ENCODE data around the gene BICC1. TPM values are rescaled to one million over a fixed set of nuclear protein-coding genes. Genes with fewer than 3 reads are reported as not detected.

BICC1 gene
- total RNA-seq, 1 donor from 2014 or later, result 0.12 TPM

DNA sequence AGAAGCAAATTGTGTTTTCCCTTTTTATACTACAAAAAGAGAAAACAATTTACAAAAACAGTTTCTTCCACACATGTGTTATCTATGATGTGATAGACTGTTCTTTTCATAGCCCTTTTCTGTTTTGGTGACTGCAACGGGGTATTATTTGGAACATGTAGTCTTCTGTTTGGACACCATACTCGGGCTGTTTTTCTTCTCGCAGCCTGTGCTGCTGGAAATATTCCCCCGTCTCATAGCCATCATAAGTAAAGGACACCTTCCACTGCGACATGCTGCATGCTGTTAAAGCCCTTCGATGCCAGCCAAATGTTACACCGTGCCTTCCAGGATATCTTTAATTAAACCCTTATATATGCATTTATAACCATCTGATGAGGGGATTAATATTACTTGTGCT is 222.4 kb downstream of the BICC1 start:
- no peak for DNase-seq
- TF ChIP-seq, protein P1, sequence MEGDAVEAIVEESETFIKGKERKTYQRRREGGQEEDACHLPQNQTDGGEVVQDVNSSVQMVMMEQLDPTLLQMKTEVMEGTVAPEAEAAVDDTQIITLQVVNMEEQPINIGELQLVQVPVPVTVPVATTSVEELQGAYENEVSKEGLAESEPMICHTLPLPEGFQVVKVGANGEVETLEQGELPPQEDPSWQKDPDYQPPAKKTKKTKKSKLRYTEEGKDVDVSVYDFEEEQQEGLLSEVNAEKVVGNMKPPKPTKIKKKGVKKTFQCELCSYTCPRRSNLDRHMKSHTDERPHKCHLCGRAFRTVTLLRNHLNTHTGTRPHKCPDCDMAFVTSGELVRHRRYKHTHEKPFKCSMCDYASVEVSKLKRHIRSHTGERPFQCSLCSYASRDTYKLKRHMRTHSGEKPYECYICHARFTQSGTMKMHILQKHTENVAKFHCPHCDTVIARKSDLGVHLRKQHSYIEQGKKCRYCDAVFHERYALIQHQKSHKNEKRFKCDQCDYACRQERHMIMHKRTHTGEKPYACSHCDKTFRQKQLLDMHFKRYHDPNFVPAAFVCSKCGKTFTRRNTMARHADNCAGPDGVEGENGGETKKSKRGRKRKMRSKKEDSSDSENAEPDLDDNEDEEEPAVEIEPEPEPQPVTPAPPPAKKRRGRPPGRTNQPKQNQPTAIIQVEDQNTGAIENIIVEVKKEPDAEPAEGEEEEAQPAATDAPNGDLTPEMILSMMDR (IDR thresholded peaks at IDR 0.05; ENCODE audit: partially characterized antibody, unreplicated experiment), result no peak
- Mint-ChIP-seq H3K27ac (ENCODE audit: unreplicated experiment) (no peak overlapping the region), H3K36me3 (ENCODE audit: unreplicated experiment) (peaks cover 6% of the 10 kb centered on the region), H3K9me3 (ENCODE audit: unreplicated experiment) (peaks cover 6% of the 10 kb centered on the region), H3K4me1 (ENCODE audit: low read depth, unreplicated experiment) (peaks cover 14% of the 10 kb centered on the region), H3K4me3 (ENCODE audit: unreplicated experiment) (no peak overlapping the region), H3K27me3 (ENCODE audit: unreplicated experiment) (peaks cover 5% of the 10 kb centered on the region)

DNA sequence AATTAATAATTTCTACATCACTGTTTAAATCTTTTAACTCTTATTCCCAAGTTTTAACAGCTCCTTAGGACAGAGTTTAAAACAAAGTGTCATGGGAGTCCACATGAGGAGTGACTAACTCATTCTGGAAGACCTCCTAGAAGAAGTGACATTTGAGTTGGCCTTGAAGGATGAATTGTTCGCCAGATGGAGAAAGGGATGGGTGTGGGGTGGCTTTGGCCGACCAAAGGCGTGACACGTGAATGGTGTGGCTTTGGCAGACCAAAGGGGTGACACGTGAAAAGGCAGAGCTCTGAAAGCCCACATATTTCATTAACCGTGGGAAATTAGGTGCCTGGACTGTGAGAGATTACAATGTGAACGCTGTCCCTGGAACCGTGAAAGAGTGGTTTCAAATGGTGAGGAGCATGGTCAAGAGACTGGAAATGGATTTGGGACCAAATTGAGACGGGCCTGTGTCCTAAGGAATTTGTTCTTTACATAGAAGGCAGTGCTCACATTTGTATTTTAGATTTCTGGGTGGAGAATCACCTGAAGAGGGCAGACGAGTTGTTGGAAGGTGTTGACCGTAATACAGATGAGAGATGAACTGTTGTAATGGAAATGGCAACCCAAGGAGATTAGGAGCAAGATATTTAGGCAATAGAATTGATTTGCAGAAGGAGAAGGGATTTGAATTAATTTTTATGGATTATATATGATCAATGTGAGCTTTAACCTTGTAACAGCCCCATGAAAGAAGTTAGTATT is 228.1 kb downstream of the BICC1 start:
- H3K36me3 Mint-ChIP-seq (ENCODE audit: unreplicated experiment), result no peaks in the 10 kb centered on the region
- no peaks in the 10 kb centered on the region for H3K27me3 Mint-ChIP-seq (ENCODE audit: unreplicated experiment)
- H3K4me3 Mint-ChIP-seq (ENCODE audit: unreplicated experiment), result no peak overlapping the region
- TF ChIP-seq, protein P1 (IDR thresholded peaks at IDR 0.05; ENCODE audit: partially characterized antibody, unreplicated experiment), result no peak
- DNase-seq, result no peak
- H3K4me1 Mint-ChIP-seq (ENCODE audit: low read depth, unreplicated experiment), result peaks cover 2% of the 10 kb centered on the region
- no peaks in the 10 kb centered on the region for H3K9me3 Mint-ChIP-seq (ENCODE audit: unreplicated experiment)
- H3K27ac Mint-ChIP-seq (ENCODE audit: unreplicated experiment), result no peak overlapping the region

DNA sequence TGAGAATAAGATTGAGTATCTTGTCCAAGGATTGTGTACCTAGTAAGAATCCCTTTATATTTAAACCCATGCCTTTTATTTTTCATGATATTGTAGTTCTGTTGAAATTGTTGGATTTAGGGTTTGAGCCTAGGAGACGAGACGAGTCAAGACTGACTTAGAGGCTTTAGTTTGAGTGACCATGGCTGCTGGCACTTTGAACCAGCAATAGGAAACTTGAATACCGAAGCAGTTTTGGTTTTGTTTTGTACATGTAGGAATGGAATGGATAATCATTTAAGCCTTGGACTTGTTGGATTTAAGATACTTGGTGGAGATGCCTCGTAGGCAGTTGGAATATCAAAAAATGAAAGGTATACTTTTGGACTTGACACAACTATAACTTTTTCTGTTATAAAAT is 229.0 kb downstream of the BICC1 start:
- TF ChIP-seq, protein P1 (IDR thresholded peaks at IDR 0.05; ENCODE audit: partially characterized antibody, unreplicated experiment), result no peak
- H3K27ac Mint-ChIP-seq (ENCODE audit: unreplicated experiment), result no peak overlapping the region

DNA sequence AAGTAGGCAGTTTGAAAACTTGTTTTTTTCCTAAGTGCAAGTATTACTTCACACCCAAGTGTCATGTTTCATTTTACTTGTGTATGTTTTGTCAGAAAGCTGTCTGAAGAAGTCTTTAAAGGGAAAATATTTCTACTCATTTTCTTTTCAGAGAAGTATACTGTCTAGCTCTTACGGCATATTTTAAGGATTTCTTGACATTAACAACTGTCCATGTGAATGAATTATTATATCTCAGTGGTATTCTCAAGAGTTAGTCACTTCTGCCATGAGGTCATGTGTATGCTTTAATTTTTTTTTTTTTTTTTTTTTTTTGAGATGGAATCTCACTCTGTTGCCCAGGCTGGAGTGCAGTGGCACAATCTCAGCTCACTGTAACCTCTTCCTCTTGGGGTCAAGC is 229.5 kb downstream of the BICC1 start:
- Mint-ChIP-seq H3K27me3 (ENCODE audit: unreplicated experiment) (no peaks in the 10 kb centered on the region), H3K4me1 (ENCODE audit: low read depth, unreplicated experiment) (peaks cover 2% of the 10 kb centered on the region), H3K27ac (ENCODE audit: unreplicated experiment) (no peak overlapping the region), H3K9me3 (ENCODE audit: unreplicated experiment) (no peaks in the 10 kb centered on the region), H3K4me3 (ENCODE audit: unreplicated experiment) (no peak overlapping the region), H3K36me3 (ENCODE audit: unreplicated experiment) (no peaks in the 10 kb centered on the region)
- no peak for DNase-seq
- TF ChIP-seq, protein P1 (IDR thresholded peaks at IDR 0.05; ENCODE audit: partially characterized antibody, unreplicated experiment), result no peak

More for the DNA sequence above, 229.0 kb downstream of the BICC1 start:
- Mint-ChIP-seq H3K9me3 (ENCODE audit: unreplicated experiment) (no peaks in the 10 kb centered on the region), H3K4me1 (ENCODE audit: low read depth, unreplicated experiment) (peaks cover 2% of the 10 kb centered on the region), H3K27me3 (ENCODE audit: unreplicated experiment) (no peaks in the 10 kb centered on the region), H3K4me3 (ENCODE audit: unreplicated experiment) (no peak overlapping the region), H3K36me3 (ENCODE audit: unreplicated experiment) (no peaks in the 10 kb centered on the region)
- no peak for DNase-seq

DNA sequence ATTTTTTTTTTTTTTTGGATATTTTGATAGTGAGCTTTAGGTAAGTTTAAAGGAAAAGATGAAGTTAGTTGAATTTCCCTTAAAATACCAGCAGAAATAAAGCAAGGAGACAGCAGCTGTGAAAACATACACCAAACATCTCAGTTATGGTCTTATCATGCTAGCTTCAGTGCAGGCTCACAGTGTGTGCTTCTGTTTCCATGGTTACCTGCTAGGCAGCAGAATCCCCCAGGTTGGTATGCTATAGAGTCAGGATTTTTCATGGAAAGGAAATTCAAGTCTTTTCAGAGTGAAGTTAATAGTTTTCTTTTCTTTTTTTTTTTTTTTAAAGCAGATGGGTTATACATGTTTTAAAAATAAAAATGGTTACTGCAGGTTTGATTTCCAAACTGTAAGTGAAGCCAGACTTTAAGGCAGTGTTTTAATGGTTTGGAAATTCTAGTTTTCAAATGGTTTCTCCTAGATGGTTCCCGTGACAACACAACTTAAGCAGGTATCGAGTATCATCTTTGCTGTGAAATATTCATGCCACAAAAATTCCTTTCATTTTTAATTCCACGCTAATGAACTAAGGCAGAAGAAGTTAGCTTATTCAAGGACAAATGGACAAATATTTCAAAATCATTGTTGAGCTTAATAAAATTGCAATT is 230.9 kb downstream of the BICC1 start:
- H3K36me3 Mint-ChIP-seq (ENCODE audit: unreplicated experiment), result no peaks in the 10 kb centered on the region
- H3K27ac Mint-ChIP-seq (ENCODE audit: unreplicated experiment), result no peak overlapping the region
- H3K27me3 Mint-ChIP-seq (ENCODE audit: unreplicated experiment), result no peaks in the 10 kb centered on the region
- H3K4me1 Mint-ChIP-seq (ENCODE audit: low read depth, unreplicated experiment), result peaks cover 2% of the 10 kb centered on the region
- TF ChIP-seq, protein P1 (IDR thresholded peaks at IDR 0.05; ENCODE audit: partially characterized antibody, unreplicated experiment), result no peak
- H3K9me3 Mint-ChIP-seq (ENCODE audit: unreplicated experiment), result no peaks in the 10 kb centered on the region
- no peak overlapping the region for H3K4me3 Mint-ChIP-seq (ENCODE audit: unreplicated experiment)
- no peak for DNase-seq

All from glutamatergic neuron (in vitro differentiated cells).